D341Med (cell line): ENCODE data around the gene PLSCR4.
A peak's percentile ranks its signal among the peaks of the same experiment; 100 is the strongest.

ENCODE experiments used
- DNase-seq: peaks from one replicate; pipeline ENCODE4 v3.0.0; 2012; ENCODE audit warnings: low spot score

Gene PLSCR4

DNA sequence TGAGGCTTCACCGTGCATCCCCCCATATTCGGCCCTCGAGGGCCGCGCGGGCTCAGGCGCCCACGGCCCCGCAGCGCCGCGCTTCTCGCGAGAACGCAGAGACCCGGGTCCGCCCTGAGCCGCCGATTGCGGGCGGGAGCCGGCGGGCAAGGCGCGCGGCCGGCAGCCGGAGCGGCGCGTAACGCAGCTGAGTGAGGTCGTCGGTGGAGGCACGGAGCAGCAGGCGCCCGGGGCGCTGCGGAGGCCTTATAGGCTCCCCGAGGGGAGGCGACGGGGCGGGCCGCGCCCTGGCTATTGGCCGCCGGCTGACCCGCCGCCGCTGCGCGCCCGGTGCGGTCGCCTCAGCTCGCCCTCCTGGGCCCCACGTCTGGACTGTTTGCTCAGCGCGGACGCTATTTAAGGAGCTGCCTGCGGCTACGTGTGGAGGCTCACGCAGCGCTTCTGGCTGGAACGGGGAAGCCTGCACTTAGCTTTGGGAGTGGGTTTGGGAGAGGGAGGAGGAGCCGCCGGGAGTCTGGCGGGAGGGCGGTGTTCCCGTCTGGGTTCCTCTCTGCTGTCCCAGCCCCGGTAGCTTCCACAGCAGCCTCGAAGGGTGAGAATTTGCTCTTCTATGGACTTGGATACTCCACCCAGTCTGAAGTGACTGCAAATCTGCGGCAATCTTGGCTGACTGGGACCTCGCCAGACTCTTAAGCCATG, 89.8 kb downstream of the PLSCR4 start, which contains the start of gene PLOD2:
Gene PLOD2 (minus strand): TSS at position 221 of the 699 bp plus-strand sequence. CDS start 195 bp downstream, at position 26.
- DNase-seq: peak; percentile 90

DNA sequence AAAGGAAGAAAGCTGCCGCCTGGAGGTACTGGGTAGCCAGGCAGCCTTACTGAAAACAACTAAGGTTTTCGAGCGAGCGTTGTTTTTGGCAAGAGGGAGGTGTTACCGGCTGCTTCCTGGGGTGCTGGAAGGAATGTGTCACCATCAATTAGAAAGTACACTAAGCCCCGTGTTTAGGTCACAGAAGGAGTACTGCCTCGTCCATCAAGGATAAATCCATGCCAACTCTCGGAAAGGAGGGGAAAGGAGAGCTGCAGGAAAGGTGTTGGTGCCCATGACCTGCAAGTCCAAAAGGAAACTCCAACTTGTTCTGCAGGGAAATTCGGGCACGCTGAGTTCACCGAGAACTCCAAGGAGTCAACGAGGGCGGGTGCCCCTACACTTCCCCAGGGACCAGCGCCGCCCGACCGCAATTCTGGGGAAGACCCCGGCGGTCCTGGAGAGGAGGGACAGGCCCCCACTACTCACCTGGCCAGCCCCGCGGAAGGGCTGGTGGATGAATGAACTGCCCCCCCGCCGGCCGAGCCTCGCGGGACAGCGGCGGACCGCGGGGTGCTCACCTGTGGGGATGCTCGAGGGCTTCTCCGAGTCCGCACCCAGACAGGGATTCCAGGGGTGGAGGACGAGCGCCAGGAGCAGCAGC, 90.5 kb downstream of the PLSCR4 start:
- peak; percentile 70 for DNase-seq

DNA sequence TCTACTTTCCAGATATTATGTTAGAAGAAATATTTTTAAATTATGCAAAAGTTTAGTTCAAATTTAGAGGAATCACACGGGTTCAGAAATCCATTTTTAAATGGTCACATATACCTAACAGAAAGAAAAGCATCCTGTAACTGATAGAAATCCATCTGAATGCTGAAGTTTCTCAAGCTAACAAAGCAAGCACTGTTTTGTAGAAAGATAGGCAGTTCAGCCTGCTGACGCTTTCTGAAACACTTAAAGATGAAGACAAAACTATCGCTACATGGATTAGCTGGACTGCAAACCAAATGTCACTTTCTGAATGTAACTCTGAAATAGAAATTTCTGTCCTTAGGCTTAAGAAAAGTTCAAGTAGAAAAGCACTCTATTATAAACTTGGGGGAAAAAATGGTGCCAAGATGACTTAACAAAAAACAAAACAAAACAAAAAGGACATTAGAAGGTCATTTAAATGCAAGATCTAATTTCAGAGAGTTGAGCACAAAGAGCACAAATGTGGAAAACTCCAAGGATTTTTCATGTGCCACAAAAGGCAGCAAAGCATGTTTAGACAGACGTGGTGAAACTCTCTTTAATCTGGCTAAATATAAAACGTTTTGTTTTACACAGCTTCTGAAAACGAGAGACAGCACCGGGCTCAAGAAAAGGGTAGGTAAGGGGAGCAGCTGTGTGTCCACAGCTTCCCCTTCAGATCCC, 91.1 kb downstream of the PLSCR4 start:
- DNase-seq: no peak

DNA sequence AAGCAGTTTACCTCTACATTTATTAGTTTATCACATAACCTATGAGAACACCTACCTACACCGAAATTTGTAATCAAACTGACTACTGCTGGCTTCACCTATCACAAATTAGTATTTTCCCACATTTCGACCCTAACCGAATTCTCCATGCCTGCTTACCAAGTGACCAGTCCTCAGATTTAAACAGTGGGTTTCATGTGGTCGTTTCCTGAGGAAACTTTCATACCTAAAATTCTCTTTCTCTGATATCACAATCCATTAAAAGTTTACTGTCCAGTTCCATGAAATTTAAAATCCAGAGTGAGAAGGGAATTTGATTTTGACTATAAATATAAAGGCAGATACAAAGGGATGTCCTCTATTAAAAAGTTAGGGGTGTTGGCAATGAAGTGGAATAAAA, 91.9 kb downstream of the PLSCR4 start:
- DNase-seq: no peak

DNA sequence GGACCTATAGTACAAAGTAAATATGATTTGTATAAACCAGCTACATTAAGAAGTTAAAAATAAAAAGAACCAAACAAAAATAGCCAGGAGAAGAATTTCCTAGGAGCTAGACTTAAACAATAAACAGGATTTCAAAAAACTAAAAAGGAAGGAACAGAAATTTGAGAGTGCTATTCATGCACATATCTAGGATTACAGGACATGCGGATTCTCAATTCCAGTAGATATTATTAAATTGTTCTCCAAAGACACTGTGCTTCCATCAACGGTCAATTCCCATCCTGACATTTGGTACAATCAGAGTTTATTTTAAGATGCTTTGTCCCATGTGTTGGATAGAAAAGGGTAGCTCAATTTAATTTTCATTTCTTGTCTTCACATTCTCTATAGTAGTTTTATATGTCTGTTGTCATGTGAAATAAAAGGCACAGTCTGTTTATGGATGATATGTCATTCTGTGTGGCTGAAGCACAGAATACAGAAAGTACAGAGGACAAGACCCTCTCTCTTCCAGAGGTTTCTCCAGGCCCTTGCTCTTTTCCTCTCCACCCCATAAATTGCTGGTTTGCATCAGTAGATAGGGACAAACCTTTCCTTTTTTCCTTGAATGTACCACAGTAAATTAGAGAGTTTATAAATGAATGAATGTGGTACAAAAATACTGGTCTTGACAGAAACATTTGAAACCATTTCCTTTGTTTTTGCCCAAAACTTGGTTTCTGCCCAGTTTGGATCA, 93.4 kb downstream of the PLSCR4 start:
- DNase-seq: no peak

DNA sequence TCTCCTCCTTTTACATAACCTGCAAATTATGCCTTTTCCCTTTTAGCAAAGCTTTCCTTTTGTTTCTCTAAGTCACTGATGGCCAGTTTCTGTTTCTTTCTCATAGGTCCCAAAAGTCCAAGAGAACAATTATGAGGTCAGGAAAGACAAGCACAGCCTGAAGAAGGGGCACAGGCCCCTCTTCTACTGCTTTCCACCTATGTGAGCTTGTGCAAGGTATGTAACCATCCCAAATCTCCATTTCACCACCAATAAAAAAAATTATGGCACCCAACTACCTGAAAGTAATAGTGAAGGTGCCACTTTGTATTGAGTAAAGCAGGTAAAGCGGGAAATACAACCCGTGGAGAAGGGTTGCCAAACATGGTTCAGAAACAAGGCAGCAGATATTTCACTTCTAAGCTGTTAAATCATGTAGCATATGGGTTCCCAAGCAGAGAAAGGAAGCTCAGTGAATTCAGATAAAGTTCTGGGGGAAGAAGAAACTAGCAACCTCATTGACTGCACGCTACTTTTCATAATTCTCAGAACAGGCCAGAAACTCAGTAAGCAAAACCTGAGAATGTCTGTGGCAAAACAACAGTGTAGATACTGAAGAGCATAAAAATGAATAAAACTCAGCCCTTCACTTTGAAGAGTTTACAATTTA, 94.1 kb downstream of the PLSCR4 start:
- DNase-seq: no peak

DNA sequence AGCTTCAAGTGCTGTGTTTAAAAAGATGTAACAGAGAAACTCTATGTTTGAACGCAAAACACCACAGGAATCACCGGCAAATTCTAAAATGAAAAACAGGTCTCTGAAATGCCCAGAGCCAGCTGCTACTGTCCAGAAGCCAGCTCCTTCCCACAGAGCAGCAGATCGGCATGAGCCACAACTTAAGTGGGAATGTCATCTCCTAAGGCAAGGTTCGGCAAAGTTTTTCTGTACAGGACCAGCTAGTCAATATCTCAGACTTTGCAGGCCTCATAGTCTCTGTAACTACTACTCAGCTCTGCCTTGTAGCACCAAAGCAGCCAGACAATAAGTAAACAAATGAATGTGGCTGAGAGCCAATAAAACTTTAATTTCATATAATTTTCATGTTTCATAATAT, 94.8 kb downstream of the PLSCR4 start:
- no peak for DNase-seq

DNA sequence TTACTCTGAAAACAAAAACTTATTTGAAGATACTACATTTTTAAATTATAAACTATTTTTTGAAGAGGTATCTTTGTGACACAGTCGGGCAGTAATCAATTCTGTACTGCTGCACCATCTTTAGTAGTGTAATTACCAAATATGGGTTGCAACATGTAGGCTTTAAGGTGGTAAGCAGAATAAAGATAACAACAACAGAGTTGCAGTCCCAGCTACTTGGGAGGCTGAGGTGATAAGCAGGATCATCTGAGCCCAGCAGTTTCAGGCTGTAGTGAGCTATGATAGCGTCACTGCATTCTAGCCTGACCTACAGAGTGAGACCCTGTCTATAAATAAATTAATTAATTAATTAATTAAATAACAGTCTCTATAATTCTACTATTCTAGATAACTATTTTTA, 95.9 kb downstream of the PLSCR4 start:
- DNase-seq: no peak

DNA sequence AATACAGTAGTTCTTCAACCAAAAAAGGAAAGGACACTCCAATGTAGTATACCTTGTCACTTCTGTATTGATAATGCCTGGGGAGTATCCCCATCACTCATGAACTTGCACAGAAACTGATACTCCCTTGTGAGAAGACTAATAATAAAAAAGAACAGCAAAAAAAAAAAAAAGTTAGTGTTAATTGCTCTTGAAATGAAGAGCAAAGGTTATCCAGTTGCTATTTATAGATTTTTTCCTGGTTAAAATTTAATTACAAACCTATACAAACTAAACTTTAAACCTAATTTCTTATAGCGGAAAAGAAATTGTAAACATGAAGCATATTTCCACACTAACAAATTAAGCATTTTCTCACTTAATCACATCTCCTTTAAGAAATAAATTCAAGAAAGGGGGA, 96.6 kb downstream of the PLSCR4 start:
- no peak for DNase-seq

DNA sequence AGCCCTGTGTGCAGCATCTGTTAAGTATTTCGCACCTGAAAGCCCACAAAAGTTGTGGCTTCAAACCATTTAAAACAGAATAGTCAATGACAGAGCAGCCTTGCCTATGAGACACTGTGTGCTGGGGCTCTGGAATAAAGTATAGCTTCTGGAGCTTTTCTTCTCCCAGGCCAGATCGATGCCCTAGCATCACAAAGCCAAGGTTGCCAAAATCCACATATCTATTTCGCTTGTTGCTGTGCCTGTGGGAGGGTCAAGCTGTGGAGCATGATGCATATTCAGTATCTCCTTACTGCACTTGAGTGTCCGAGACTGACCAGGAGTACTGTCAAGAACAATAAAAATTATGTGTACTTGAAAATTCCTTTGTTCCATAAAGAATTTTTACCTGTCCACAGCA, 97.5 kb downstream of the PLSCR4 start:
- no peak for DNase-seq

DNA sequence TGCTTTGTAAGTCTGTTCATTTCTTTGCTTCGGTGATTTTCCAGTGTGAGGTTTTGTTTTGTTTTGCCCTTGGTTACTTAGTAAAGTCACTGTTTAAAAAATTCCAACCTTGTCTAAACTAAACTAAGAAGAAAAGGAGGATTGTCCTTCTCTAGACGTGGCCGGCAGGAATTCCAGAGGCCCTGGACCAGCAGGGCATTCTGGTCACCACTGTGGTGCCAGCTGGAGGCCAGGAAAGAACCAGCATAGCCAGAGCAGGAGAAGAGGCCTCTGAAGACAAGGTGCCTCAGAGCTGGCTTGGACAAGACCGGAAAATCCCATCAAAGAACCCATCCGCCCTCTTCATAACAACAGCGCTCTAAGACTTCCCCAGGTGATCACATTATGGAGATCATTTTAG, 98.1 kb downstream of the PLSCR4 start:
- DNase-seq: no peak

DNA sequence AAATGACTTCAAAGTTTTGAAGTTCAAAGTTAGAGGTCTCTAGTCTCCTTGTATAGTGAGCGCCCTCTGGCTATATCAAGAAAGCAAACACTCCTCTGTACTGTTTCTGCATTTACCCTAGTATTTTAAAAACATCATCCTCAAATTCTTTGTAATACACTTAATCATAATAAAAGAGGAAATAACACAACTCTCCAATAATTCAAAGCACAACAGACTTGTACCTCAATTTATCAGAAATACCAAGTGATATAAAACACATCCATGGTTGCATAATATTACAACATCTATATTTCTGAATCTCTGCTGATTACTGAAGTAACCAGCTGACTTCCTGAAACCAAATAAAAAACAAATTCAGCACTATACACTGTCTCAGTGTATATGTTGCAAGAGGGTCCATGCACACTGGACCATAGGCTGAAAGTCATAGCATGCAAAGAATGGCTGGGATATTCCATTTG, 102.4 kb downstream of the PLSCR4 start:
- no peak for DNase-seq

DNA sequence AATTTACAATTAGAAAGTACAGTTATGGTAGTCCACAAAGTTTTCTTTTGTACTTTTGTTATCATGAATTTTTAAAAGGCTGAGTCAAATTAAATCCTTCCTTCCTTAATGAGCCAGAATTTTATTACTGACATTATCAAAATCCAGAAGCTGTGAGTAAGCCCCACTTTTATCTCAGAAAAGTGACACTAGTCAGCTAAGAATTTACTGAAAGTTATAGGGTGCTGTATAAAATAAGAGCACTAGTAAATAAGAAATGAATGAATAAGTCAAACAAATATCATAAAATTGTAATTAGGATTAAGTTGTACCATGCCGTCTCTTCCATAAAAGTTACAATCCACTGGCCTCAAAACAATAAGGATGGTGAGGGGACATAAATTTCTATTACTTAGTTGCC, 105.3 kb downstream of the PLSCR4 start:
- no peak for DNase-seq

DNA sequence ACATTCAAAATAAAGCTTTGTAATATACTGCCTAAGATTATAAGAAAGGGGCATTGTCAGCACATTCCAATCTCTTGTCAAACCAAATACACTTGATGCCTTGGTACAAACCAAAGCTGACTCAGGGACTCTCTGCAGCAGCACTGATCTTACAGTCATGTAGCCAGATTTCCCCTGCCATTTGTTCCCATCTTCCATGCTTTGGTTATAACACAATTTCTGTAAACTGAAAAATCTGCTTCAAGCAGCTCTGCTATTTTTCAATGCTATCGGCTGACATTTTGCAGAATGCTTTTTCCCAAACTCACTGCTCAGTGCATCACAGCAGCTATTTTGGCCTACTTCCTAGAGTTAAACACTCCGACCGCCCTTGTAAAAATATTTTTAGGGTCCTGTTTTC, 108.1 kb downstream of the PLSCR4 start:
- DNase-seq: no peak
